ENCODE results near the gene MKNK1. TPM values are rescaled to one million over a fixed set of nuclear protein-coding genes. Genes with fewer than 3 reads are reported as not detected.
A peak's percentile ranks its signal among the peaks of the same experiment; 100 is the strongest.

Gene MKNK1
- total and polyA plus RNA-seq, 2 donors (not counting 1 experiment from before 2014, with no cell fraction given) = 51.0 to 73.0 TPM

- Mint-ChIP-seq H3K27me3 (peaks cover 42% of the 10 kb centered on the region), H3K9me3 (ENCODE audit: insufficient read depth) (no peaks in the 10 kb centered on the region), H3K4me1 (peaks cover 2% of the 10 kb centered on the region), H3K4me3 (no peak overlapping the region), H3K27ac (no peak overlapping the region)
- 63% methylated on average over 20 of the region's 20 CpGs for WGBS (ENCODE audit: insufficient coverage)
- ATAC-seq (ENCODE audit: low read depth) (peak; percentile 10), DNase-seq (no peak)
- Histone ChIP-seq H3K27ac (ENCODE audit: low read length in 2 of 2) (no peak overlapping the region), H2AFZ (ENCODE audit: insufficient read depth, low read depth, low read length, poor library complexity, severe bottlenecking) (no peak overlapping the region), H3K9ac (ENCODE audit: low read length) (no peak overlapping the region), H3K4me3 (ENCODE audit: control extremely low read depth in 1 of 5, extremely low read depth in 1 of 5, insufficient read depth in 1 of 5, low read depth in 2 of 5, low read length in 4 of 5) (no peak overlapping the region), H3K9me3 (ENCODE audit: control extremely low read depth in 1 of 3, control insufficient read depth in 2 of 3, insufficient read depth in 1 of 3, low read length in 2 of 3) (no peaks in the 10 kb centered on the region), H3K27me3 (replicated peaks in 1 of 4; ENCODE audit: control extremely low read depth in 1 of 4, control insufficient read depth in 3 of 4, insufficient read depth in 4 of 4, low read length in 3 of 4) (peaks cover 0 to 16% (median 2%) of the 10 kb centered on the region in 4 experiments), H3K36me3 (replicated peaks in 1 of 2; ENCODE audit: control extremely low read depth in 1 of 2, control insufficient read depth in 1 of 2, extremely low read depth in 1 of 2, insufficient read depth in 2 of 2, low read length in 1 of 2) (no peaks in the 10 kb centered on the region), H3K4me2 (replicated peaks; ENCODE audit: low read depth, low read length, poor library complexity, severe bottlenecking) (no peak overlapping the region), H4K20me1 (ENCODE audit: control insufficient read depth, insufficient read depth, low read length, poor library complexity, severe bottlenecking) (no peaks in the 10 kb centered on the region), H3K4me1 (ENCODE audit: control insufficient read depth in 2 of 2, insufficient read depth in 2 of 2, low read length in 2 of 2) (no peaks in the 10 kb centered on the region), H3K79me2 (ENCODE audit: control insufficient read depth, insufficient read depth, low read length) (no peaks in the 10 kb centered on the region)
- CTCF ChIA-PET = no interaction called here
- intact Hi-C loops (cut with micrococcal nuclease) = loop anchor here (5.0 kb wide), 1 partner anchor 103 kb away; no protein-coding TSS in a partner anchor
- no peak for TF ChIP-seq EZH2 (IDR thresholded peaks at IDR 0.05; ENCODE audit: borderline replicate concordance, insufficient read depth, low read depth, low read length, poor library complexity, severe bottlenecking)
- no peak for TF ChIP-seq CTCF (IDR thresholded peaks at IDR 0.05)
- POLR2A ChIA-PET = no interaction called here
Observed at GRCh38 chr1:46549697-46550681, 54.1 kb downstream of the MKNK1 start.
